ENCODE data around the gene DNAJC5. TPM values are rescaled to one million over a fixed set of nuclear protein-coding genes. Genes with fewer than 3 reads are reported as not detected.

Gene DNAJC5
- total and polyA plus RNA-seq, 9 of the 15 experiments (the other 6 are each of a cell fraction or from before 2014, with no cell fraction given), result 0.95 to 42.8 (median 23.4) TPM

DNA sequence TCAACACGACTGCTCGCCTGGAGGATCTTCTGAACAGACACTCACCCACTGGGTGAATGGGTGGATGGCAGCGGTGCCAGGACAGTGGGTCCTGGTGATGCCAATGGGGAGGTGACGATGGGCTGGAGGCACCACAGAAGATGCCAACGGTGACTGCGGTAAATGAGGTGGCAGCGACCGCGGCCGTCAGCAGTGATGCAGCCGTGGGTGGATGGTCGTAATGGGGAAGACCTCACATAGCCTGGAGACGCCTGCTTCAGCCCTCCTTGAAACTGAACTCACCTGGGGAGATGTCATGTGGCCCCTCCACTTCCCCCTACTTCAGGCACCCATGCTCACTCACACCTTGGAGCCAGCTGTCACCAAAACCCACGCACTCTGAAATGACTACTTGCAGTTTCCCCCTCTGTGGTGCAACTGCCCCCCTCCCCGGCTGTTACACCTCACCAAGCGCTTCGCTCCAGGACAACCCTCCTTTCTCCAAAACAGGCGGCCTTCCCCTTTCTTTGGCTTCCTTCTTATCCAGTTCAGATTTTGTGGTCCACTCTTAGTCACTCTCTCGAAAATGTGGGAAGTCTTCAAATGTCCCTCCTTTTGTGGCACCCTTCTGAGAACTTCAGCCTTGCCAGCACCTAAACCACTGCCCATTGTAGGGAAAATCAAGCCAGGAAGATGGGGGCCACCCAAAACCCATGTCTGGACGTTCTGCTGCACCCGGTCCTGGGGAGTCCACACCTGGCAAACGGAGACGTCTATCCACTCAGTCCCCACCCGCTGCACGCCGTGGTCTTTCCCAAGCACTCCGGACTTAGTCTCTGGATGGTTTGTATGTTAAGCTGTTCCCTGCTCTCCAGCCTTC is 44.0 kb upstream of the DNAJC5 start (continued):
- TF ChIP-seq, protein P1, sequence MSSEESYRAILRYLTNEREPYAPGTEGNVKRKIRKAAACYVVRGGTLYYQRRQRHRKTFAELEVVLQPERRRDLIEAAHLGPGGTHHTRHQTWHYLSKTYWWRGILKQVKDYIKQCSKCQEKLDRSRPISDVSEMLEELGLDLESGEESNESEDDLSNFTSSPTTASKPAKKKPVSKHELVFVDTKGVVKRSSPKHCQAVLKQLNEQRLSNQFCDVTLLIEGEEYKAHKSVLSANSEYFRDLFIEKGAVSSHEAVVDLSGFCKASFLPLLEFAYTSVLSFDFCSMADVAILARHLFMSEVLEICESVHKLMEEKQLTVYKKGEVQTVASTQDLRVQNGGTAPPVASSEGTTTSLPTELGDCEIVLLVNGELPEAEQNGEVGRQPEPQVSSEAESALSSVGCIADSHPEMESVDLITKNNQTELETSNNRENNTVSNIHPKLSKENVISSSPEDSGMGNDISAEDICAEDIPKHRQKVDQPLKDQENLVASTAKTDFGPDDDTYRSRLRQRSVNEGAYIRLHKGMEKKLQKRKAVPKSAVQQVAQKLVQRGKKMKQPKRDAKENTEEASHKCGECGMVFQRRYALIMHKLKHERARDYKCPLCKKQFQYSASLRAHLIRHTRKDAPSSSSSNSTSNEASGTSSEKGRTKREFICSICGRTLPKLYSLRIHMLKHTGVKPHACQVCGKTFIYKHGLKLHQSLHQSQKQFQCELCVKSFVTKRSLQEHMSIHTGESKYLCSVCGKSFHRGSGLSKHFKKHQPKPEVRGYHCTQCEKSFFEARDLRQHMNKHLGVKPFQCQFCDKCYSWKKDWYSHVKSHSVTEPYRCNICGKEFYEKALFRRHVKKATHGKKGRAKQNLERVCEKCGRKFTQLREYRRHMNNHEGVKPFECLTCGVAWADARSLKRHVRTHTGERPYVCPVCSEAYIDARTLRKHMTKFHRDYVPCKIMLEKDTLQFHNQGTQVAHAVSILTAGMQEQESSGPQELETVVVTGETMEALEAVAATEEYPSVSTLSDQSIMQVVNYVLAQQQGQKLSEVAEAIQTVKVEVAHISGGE (CRISPR knock-in tag; IDR thresholded peaks at IDR 0.05), result no peak
- no peak for TF ChIP-seq HDAC6 (IDR thresholded peaks at IDR 0.05; ENCODE audit: low read depth, low read length)
- TF ChIP-seq, protein P2, sequence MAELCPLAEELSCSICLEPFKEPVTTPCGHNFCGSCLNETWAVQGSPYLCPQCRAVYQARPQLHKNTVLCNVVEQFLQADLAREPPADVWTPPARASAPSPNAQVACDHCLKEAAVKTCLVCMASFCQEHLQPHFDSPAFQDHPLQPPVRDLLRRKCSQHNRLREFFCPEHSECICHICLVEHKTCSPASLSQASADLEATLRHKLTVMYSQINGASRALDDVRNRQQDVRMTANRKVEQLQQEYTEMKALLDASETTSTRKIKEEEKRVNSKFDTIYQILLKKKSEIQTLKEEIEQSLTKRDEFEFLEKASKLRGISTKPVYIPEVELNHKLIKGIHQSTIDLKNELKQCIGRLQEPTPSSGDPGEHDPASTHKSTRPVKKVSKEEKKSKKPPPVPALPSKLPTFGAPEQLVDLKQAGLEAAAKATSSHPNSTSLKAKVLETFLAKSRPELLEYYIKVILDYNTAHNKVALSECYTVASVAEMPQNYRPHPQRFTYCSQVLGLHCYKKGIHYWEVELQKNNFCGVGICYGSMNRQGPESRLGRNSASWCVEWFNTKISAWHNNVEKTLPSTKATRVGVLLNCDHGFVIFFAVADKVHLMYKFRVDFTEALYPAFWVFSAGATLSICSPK (IDR thresholded peaks at IDR 0.05; ENCODE audit: borderline replicate concordance), result no peak
- TF ChIP-seq EGR1 (conservative IDR thresholded peaks at IDR 0.05), result 0 out of 2 replicates have a peak, but pooled peaks have one; percentile 5
- TF ChIP-seq, protein P3, sequence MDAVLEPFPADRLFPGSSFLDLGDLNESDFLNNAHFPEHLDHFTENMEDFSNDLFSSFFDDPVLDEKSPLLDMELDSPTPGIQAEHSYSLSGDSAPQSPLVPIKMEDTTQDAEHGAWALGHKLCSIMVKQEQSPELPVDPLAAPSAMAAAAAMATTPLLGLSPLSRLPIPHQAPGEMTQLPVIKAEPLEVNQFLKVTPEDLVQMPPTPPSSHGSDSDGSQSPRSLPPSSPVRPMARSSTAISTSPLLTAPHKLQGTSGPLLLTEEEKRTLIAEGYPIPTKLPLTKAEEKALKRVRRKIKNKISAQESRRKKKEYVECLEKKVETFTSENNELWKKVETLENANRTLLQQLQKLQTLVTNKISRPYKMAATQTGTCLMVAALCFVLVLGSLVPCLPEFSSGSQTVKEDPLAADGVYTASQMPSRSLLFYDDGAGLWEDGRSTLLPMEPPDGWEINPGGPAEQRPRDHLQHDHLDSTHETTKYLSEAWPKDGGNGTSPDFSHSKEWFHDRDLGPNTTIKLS (IDR thresholded peaks at IDR 0.05; ENCODE audit: borderline replicate concordance, low read depth), result no peak
- no peak for TF ChIP-seq ZNF766 (CRISPR knock-in tag; conservative IDR thresholded peaks at IDR 0.05)
- no peak for TF ChIP-seq BACH1 (tag; IDR thresholded peaks at IDR 0.05)
- TF ChIP-seq, protein P4, sequence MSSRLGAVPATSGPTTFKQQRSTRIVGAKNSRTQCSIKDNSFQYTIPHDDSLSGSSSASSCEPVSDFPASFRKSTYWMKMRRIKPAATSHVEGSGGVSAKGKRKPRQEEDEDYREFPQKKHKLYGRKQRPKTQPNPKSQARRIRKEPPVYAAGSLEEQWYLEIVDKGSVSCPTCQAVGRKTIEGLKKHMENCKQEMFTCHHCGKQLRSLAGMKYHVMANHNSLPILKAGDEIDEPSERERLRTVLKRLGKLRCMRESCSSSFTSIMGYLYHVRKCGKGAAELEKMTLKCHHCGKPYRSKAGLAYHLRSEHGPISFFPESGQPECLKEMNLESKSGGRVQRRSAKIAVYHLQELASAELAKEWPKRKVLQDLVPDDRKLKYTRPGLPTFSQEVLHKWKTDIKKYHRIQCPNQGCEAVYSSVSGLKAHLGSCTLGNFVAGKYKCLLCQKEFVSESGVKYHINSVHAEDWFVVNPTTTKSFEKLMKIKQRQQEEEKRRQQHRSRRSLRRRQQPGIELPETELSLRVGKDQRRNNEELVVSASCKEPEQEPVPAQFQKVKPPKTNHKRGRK (tag; IDR thresholded peaks at IDR 0.05), result no peak
- no peak for TF ChIP-seq SMARCB1 (IDR thresholded peaks at IDR 0.05; ENCODE audit: insufficient read length, low read depth)
